PC-3 (cell line): ENCODE results near the gene CLRN1. TPM values are rescaled to one million over a fixed set of nuclear protein-coding genes. Genes with fewer than 3 reads are reported as not detected.

Experiments
- ATAC-seq: fragments of 200-7000 bp; cut with Tn5 transposase; 2 replicates; pipeline ENCODE4 v1.9.1; 2020; ENCODE audit warnings: mild to moderate bottlenecking, moderate library complexity
- BruUV-seq: library from RNA; stranded (reverse); fragments of 400-500 nt; replicated peaks from 2 replicates; lab custom pipeline; 2021; lab: Mats Ljungman, UMichigan
- CTCF ChIA-PET: fragments of 300-600 bp; sonication (Branson Sonifier 250); formaldehyde crosslinking; loops from one replicate; lab custom pipeline; 2022; ENCODE audit warnings: antibody characterized with exemption; lab: Charles Lee
- POLR2A ChIA-PET: fragments of 300-600 bp; sonication (Branson Sonifier 250); formaldehyde crosslinking; loops from one replicate; lab custom pipeline; 2022; ENCODE audit warnings: antibody characterized with exemption; ENCODE audit not compliant: unreplicated experiment; lab: Charles Lee
- DNase-seq: peaks from one replicate; pipeline ENCODE4 v3.0.0-alpha.2; 2015
- H2AFZ ChIP-seq: fragments of 300-600 bp; sonication (generic); 2 replicates; pipeline ENCODE4 v1.6.0; 2016; ENCODE audit warnings: antibody characterized with exemption, low read length
- H3F3A ChIP-seq: fragments of 300-600 bp; sonication (generic); one replicate; pipeline ENCODE4 v1.6.0; 2017; ENCODE audit warnings: antibody characterized with exemption, low read length, control low read depth, mild to moderate bottlenecking; ENCODE audit not compliant: unreplicated experiment
- H3K27ac ChIP-seq: fragments of 300-600 bp; sonication (generic); 2 replicates; pipeline ENCODE4 v1.5.1; 2016; ENCODE audit warnings: mild to moderate bottlenecking, low read length
- H3K27me3 ChIP-seq: fragments of 300-600 bp; sonication (generic); 2 replicates; pipeline ENCODE4 v1.6.1; 2016; ENCODE audit warnings: low read length, mixed read lengths
- H3K36me3 ChIP-seq: fragments of 300-600 bp; sonication (generic); 2 replicates; pipeline ENCODE4 v1.6.1; 2016; ENCODE audit warnings: low read depth, mixed run types, low read length, mixed read lengths
- H3K4me1 ChIP-seq: fragments of 300-600 bp; sonication (generic); 2 replicates; pipeline ENCODE4 v1.5.1; 2016; ENCODE audit warnings: low read length; ENCODE audit not compliant: insufficient read depth
- H3K4me2 ChIP-seq: fragments of 300-600 bp; sonication (generic); 2 replicates; pipeline ENCODE4 v1.6.0; 2016; ENCODE audit warnings: low read length
- H3K4me3 ChIP-seq: fragments of 300-600 bp; sonication (generic); 2 replicates; pipeline ENCODE4 v1.5.1; 2016; ENCODE audit warnings: mild to moderate bottlenecking, low read length, mixed read lengths
- H3K79me2 ChIP-seq: fragments of 300-600 bp; sonication (generic); 2 replicates; pipeline ENCODE4 v1.6.1; 2017; ENCODE audit warnings: low read length, mixed read lengths
- H3K9ac ChIP-seq: fragments of 300-600 bp; sonication (generic); 2 replicates; pipeline ENCODE4 v1.6.0; 2016; ENCODE audit warnings: mild to moderate bottlenecking, low read length
- H3K9me2 ChIP-seq: fragments of 300-600 bp; sonication (generic); replicated peaks from 2 replicates; pipeline ENCODE4 v1.6.1; 2016; ENCODE audit warnings: mixed run types, low read length, mixed read lengths
- H3K9me3 ChIP-seq: fragments of 300-600 bp; sonication (generic); 2 replicates; pipeline ENCODE4 v1.6.1; 2016; ENCODE audit warnings: low read length, mixed read lengths
- H4K20me1 ChIP-seq: fragments of 300-600 bp; sonication (generic); 2 replicates; pipeline ENCODE4 v1.6.1; 2016; ENCODE audit warnings: low read length, mixed read lengths
- EZH2 ChIP-seq: fragments of 300-600 bp; sonication (generic); IDR thresholded peaks from one replicate; pipeline ENCODE4 v1.6.1; 2017; ENCODE audit warnings: antibody characterized with exemption, mild to moderate bottlenecking, low read length; ENCODE audit not compliant: unreplicated experiment
- EZH2phosphoT487 ChIP-seq: fragments of 300-600 bp; sonication (generic); IDR thresholded peaks from 2 replicates; pipeline ENCODE4 v1.6.1; 2018; ENCODE audit warnings: mild to moderate bottlenecking, antibody characterized with exemption, low read length, borderline replicate concordance
- intact Hi-C: fragments of 100-400 bp; cut with micrococcal nuclease; formaldehyde crosslinking; loops from 2 replicates; pipeline ENCODE4 v1.9.0; 2023
- total RNA-seq: library from RNA; depleted of rRNA; stranded (reverse); fragments of >200 nt; gene quantifications from 2 replicates; pipeline ENCODE4 v1.2.3, GENCODE V29; 2014
- TF ChIP-seq, protein P1 (sequence below): fragments of 300-600 bp; sonication (generic); conservative IDR thresholded peaks from 2 replicates; pipeline ENCODE4 v1.5.1; 2017; ENCODE audit warnings: antibody characterized with exemption, low read depth, mild to moderate bottlenecking, low read length

Gene CLRN1
- total RNA-seq, 1 experiment from 2014 or later = not detected

GRCh38 chr3:151012753-151013152, 40.2 kb upstream of the CLRN1 start:
- CTCF ChIA-PET = no interaction called here
- POLR2A ChIA-PET = no interaction called here
- Histone ChIP-seq H3K79me2 (no peaks in the 10 kb centered on the region), H3K36me3 (no peaks in the 10 kb centered on the region), H4K20me1 (no peaks in the 10 kb centered on the region), H3K9me3 (no peaks in the 10 kb centered on the region), H3K4me3 (no peak overlapping the region), H3K9me2 (no peaks in the 10 kb centered on the region), H3K9ac (no peak overlapping the region), H2AFZ (no peak overlapping the region), H3K27me3 (peaks cover 72% of the 10 kb centered on the region), H3K27ac (no peak overlapping the region), H3K4me2 (no peak overlapping the region), H3K4me1 (no peaks in the 10 kb centered on the region), H3F3A (no peaks in the 10 kb centered on the region)
- no TSS peak for BruUV-seq
- intact Hi-C loops = no loop called here
- ATAC-seq (no peak), DNase-seq (no peak)
- no peak for TF ChIP-seq EZH2phosphoT487
- TF ChIP-seq, protein P1, sequence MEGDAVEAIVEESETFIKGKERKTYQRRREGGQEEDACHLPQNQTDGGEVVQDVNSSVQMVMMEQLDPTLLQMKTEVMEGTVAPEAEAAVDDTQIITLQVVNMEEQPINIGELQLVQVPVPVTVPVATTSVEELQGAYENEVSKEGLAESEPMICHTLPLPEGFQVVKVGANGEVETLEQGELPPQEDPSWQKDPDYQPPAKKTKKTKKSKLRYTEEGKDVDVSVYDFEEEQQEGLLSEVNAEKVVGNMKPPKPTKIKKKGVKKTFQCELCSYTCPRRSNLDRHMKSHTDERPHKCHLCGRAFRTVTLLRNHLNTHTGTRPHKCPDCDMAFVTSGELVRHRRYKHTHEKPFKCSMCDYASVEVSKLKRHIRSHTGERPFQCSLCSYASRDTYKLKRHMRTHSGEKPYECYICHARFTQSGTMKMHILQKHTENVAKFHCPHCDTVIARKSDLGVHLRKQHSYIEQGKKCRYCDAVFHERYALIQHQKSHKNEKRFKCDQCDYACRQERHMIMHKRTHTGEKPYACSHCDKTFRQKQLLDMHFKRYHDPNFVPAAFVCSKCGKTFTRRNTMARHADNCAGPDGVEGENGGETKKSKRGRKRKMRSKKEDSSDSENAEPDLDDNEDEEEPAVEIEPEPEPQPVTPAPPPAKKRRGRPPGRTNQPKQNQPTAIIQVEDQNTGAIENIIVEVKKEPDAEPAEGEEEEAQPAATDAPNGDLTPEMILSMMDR = no peak
- no peak for TF ChIP-seq EZH2

DNA sequence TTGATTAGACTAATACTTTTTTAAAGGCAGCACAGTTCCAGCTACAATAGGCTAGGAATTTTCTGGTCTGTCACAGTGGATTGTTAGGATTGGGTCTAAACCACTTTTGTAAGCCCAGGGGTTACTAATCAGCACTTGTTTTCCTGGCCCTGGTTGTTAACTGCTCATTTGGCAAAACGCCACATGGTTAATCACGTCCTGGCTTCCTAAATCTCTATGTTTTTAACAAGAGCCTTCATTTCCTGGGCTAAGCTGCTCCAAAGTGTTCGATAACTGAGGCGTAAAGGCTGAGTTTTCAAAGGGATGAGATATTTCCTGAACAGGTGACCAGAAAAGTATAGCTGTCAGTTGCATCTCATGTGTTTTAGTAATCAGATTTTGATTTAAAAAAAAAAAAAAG, 38.9 kb upstream of the CLRN1 start:
- Histone ChIP-seq H3K4me3 (no peak overlapping the region), H3K4me1 (no peaks in the 10 kb centered on the region), H3K27ac (no peak overlapping the region), H3K36me3 (no peaks in the 10 kb centered on the region), H3K27me3 (peaks cover 72% of the 10 kb centered on the region), H3K4me2 (no peak overlapping the region), H3K9ac (no peak overlapping the region), H3K9me3 (no peaks in the 10 kb centered on the region), H4K20me1 (no peaks in the 10 kb centered on the region), H3K9me2 (no peaks in the 10 kb centered on the region), H2AFZ (no peak overlapping the region), H3F3A (no peaks in the 10 kb centered on the region), H3K79me2 (no peaks in the 10 kb centered on the region)
- DNase-seq (peak; percentile 40), ATAC-seq (0 out of 2 replicates have a peak, but pooled peaks have one; percentile 15)
- ChIA-PET POLR2A (interaction anchor here (0.6 to 0.7 kb wide), 2 partner anchors 55 to 289 kb away, joined by 4 to 12 read pairs; no protein-coding TSS in a partner anchor), CTCF (interaction anchor here (0.6 to 0.7 kb wide), 2 partner anchors 12 to 167 kb away, joined by 3 read pairs; no protein-coding TSS in a partner anchor)
- TF ChIP-seq EZH2 (no peak), EZH2phosphoT487 (no peak)
- TF ChIP-seq, protein P1 = no peak
- intact Hi-C loops = no loop called here
- no TSS peak for BruUV-seq

GRCh38 chr3:151009981-151010380, 37.5 kb upstream of the CLRN1 start:
- ATAC-seq = no peak
- intact Hi-C loops = no loop called here
- CTCF ChIA-PET = no interaction called here

More at GRCh38 chr3:151009981-151010380, 37.5 kb upstream of the CLRN1 start:
- Histone ChIP-seq H3K4me3 (no peak overlapping the region), H3K79me2 (no peaks in the 10 kb centered on the region), H3K36me3 (no peaks in the 10 kb centered on the region), H3K4me2 (no peak overlapping the region), H3F3A (no peaks in the 10 kb centered on the region), H3K27ac (no peak overlapping the region), H4K20me1 (no peaks in the 10 kb centered on the region), H3K9me2 (no peaks in the 10 kb centered on the region), H2AFZ (no peak overlapping the region), H3K9me3 (no peaks in the 10 kb centered on the region), H3K27me3 (peaks cover 58% of the 10 kb centered on the region), H3K9ac (no peak overlapping the region), H3K4me1 (no peaks in the 10 kb centered on the region)
- no TSS peak for BruUV-seq
- POLR2A ChIA-PET = no interaction called here
- no peak for DNase-seq
- no peak for TF ChIP-seq EZH2
- TF ChIP-seq, protein P1 = no peak
- TF ChIP-seq EZH2phosphoT487 = no peak
